Body of pancreas (tissue), 4 donors: ENCODE results near the gene PBX3. TPM values are rescaled to one million over a fixed set of nuclear protein-coding genes. Genes with fewer than 3 reads are reported as not detected.

Experiments used
- ATAC-seq: fragments of 150-250 bp; one replicate; pipeline ENCODE4 v1.9.1; 2016
- DNase-seq, 4 donors: peaks; one replicate each; pipeline ENCODE4 v3.0.0-alpha.2; 2019
- H3K27ac ChIP-seq, 4 donors: fragments of 200-600 bp; sonication (generic); 1 replicate in 3 of 4; 2 replicates in 1 of 4; pipeline versions ENCODE4 v1.5.1 to v1.6.1; 2016 to 2019; ENCODE audit warnings: mild to moderate bottlenecking in 1 of 4, mixed read lengths in 1 of 4, moderate library complexity in 1 of 4
- H3K27me3 ChIP-seq, 2 donors: fragments of 200-600 bp; sonication (generic); one replicate each; pipeline ENCODE4 v1.6.0; 2016; ENCODE audit warnings: mild to moderate bottlenecking in 1 of 2
- H3K36me3 ChIP-seq, 2 donors: fragments of 200-600 bp; sonication (generic); replicated peaks in 1 of 2; 2 replicates each; pipeline ENCODE4 v1.5.1; 2016; ENCODE audit warnings: low read depth in 2 of 2; ENCODE audit not compliant: insufficient read depth in 1 of 2
- H3K4me1 ChIP-seq: fragments of 200-600 bp; sonication (generic); one replicate; pipeline ENCODE4 v1.6.0; 2016
- H3K4me3 ChIP-seq, 2 donors: fragments of 200-600 bp; sonication (generic); 1 replicate in 1 of 2; 2 replicates in 1 of 2; pipeline ENCODE4 v1.5.1; 2016 to 2019
- H3K9me3 ChIP-seq, 3 donors: fragments of 200-600 bp; sonication (generic); 1 replicate in 2 of 3; 2 replicates in 1 of 3; pipeline ENCODE4 v1.5.1; 2016
- POLR2A ChIP-seq, 3 donors: fragments of 450-650 bp; IDR thresholded peaks; one replicate each; pipeline ENCODE4 v1.6.1; 2016; ENCODE audit warnings: antibody characterized with exemption in 3 of 3, mild to moderate bottlenecking in 2 of 3
- WGBS, 2 donors: methylation state at CpG; one replicate each; pipeline ENCODE4 v1.1.5; 2017; 5-methylcytosine and 5-hydroxymethylcytosine counted together
- intact Hi-C: fragments of 100-400 bp; cut with DNase I; formaldehyde crosslinking; loops from one replicate; pipeline ENCODE4 v1.15.1; 2023
- total RNA-seq, 2 donors: library from RNA; depleted of rRNA; stranded (reverse); fragments of >200 nt; gene quantifications; one replicate each; pipeline ENCODE4 v1.1.0, GENCODE V29; 2016
- TF ChIP-seq, protein P1 (sequence below), 7 experiments: fragments of 450-650 bp in 4 of 7; fragments of 200-600 bp in 3 of 7; sonication (generic) in 3 of 7; IDR thresholded peaks; one replicate each; pipeline ENCODE4 v1.5.1; 2016 to 2019; ENCODE audit warnings: antibody characterized with exemption in 7 of 7

Gene PBX3
- total RNA-seq, 2 donors from 2014 or later: 12.5 to 36.3 TPM

DNA sequence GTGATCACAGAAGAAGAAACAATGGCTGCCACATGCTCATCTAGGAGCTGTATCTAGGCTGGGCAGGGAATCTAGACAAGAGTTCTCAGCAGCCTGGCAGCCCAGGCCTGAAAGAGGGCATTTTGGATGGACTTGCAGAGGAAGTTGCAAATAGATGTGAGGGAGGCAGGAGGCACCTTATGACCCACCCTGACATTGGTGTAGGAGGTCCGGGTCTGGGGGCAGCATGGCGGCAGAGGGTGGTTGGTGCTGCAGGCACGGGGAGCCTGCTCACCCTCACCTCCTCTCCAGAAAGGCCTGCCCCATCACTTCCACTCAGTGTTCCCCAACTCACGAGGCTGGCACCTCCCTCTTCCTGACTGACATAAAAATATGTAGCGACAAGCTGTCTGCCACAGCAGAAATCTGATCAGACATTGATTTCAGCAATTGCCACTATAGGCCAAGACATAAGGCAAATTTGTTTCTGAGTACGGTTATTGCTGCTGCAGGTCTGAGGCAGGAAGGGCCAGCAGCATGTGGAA is 217.6 kb downstream of the PBX3 start:
- ATAC-seq: no peak
- no peak overlapping the region for H3K27ac ChIP-seq
- H3K36me3 ChIP-seq: no peaks in the 10 kb centered on the region
- no peaks in the 10 kb centered on the region for H3K4me1 ChIP-seq
- DNase-seq: no peak
- no peaks in the 10 kb centered on the region for H3K27me3 ChIP-seq
- no peak overlapping the region for H3K4me3 ChIP-seq
- 89 to 93% methylated on average over 6 of the region's 6 CpGs for WGBS, 2 donors
- intact Hi-C loops: no loop called here
- no peaks in the 10 kb centered on the region for H3K9me3 ChIP-seq
- TF ChIP-seq, protein P1, sequence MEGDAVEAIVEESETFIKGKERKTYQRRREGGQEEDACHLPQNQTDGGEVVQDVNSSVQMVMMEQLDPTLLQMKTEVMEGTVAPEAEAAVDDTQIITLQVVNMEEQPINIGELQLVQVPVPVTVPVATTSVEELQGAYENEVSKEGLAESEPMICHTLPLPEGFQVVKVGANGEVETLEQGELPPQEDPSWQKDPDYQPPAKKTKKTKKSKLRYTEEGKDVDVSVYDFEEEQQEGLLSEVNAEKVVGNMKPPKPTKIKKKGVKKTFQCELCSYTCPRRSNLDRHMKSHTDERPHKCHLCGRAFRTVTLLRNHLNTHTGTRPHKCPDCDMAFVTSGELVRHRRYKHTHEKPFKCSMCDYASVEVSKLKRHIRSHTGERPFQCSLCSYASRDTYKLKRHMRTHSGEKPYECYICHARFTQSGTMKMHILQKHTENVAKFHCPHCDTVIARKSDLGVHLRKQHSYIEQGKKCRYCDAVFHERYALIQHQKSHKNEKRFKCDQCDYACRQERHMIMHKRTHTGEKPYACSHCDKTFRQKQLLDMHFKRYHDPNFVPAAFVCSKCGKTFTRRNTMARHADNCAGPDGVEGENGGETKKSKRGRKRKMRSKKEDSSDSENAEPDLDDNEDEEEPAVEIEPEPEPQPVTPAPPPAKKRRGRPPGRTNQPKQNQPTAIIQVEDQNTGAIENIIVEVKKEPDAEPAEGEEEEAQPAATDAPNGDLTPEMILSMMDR (IDR thresholded peaks at IDR 0.05): no peak
- TF ChIP-seq POLR2A (IDR thresholded peaks at IDR 0.05): no peak

DNA sequence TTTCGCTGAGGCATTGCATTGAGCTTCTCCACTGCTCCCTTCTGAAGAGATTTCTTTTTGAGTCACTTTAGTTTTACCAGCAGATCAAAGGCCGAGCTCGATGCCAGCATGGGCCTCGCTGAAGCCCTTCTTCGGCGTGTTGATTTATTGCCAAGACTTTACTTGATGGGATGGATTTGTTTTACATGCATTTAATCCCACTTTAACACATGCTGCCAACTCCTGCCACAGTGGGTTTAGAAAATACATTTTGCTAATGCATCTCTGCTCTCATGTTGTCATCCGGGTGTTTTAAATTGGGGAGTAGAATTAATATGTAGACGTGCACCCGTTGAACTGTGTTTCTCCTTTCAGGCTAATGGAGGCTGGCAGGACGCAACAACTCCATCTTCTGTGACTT is 218.3 kb downstream of the PBX3 start:
- no peaks in the 10 kb centered on the region for H3K36me3 ChIP-seq
- no peaks in the 10 kb centered on the region for H3K4me1 ChIP-seq
- no peak for DNase-seq
- no peaks in the 10 kb centered on the region for H3K9me3 ChIP-seq
- WGBS, 2 donors: 91 to 92% methylated on average over 10 of the region's 10 CpGs
- H3K4me3 ChIP-seq: no peak overlapping the region
- intact Hi-C loops: no loop called here
- H3K27me3 ChIP-seq: no peaks in the 10 kb centered on the region
- no peak overlapping the region for H3K27ac ChIP-seq
- no peak for ATAC-seq
- TF ChIP-seq POLR2A (IDR thresholded peaks at IDR 0.05): no peak
- TF ChIP-seq, protein P1 (IDR thresholded peaks at IDR 0.05): no peak

DNA sequence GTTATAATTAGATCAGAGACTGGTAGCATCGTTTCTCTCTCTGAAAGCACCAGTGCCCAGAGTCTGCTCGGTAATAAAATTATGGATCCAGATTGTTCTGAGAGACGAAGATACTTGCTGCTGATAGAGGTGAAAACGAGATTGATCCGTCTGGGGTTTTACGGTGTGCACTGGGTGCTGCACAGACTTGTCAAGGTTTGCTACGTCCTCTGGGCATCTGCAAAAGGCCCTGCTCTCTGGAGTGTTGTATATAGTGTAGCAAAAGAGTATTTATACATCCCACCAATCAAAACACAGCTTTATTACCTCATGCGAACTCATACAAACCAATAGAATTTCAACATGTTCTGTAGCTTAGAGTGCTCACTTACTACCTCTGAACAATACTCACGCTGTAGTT is 219.3 kb downstream of the PBX3 start:
- H3K27me3 ChIP-seq: no peaks in the 10 kb centered on the region
- H3K27ac ChIP-seq: no peak overlapping the region
- DNase-seq (no peak), ATAC-seq (no peak)
- WGBS, 2 donors: 73 to 79% methylated on average over 9 of the region's 9 CpGs
- intact Hi-C loops: no loop called here
- H3K9me3 ChIP-seq: no peaks in the 10 kb centered on the region
- no peaks in the 10 kb centered on the region for H3K4me1 ChIP-seq
- no peak overlapping the region for H3K4me3 ChIP-seq
- TF ChIP-seq, protein P1 (IDR thresholded peaks at IDR 0.05): no peak
- TF ChIP-seq POLR2A (IDR thresholded peaks at IDR 0.05): no peak
- H3K36me3 ChIP-seq: no peaks in the 10 kb centered on the region

DNA sequence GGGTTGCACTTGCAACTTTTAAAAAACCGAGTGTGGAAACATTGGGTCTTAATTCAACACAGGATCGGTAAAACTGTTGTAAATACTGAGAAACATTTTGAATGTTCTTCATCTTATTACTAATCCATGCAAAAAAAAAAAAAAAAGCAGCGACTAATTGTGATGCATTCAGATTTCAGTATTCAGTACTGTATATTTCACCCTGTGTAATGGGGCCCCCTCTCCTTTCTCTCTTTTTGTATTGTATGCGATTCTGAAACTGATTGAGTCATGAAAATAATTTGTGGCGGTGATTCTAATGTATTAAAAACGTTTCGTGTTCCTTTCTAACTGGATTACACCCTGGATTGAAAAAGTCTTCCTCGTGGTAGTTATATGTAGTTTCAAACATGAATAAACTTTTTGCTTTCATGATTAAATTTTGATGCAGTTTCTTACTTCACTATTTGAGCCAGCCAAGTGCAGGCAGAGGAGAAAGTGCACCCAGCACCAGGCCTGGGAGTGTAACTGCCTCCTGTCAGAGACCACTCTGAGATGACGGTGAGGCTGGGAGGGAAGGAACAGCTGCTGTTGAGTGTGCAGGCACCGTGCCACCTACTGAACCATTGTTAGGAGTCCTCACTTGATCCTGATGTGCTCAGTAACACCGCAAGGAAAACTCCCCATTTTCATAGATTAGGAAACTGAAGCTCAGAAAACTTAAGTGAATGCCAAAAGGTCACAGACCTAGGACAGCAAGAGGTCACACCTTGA is 220.0 kb downstream of the PBX3 start:
- H3K4me1 ChIP-seq: no peaks in the 10 kb centered on the region
- H3K36me3 ChIP-seq: no peaks in the 10 kb centered on the region
- WGBS, 2 donors: 86% methylated on average over 11 of the region's 11 CpGs
- no peak overlapping the region for H3K27ac ChIP-seq
- intact Hi-C loops: no loop called here
- H3K4me3 ChIP-seq: no peak overlapping the region
- DNase-seq: no peak
- TF ChIP-seq, protein P1 (IDR thresholded peaks at IDR 0.05): no peak
- TF ChIP-seq POLR2A (IDR thresholded peaks at IDR 0.05): no peak
- ATAC-seq: no peak
- no peaks in the 10 kb centered on the region for H3K9me3 ChIP-seq
- no peaks in the 10 kb centered on the region for H3K27me3 ChIP-seq
